ENCODE results near the gene CREBZF.
"Not testable (repeated sequence)": the region's sequence is repeated elsewhere in the genome, so short reads cannot be mapped to it uniquely, and the experiment has no call there.

Gene CREBZF

DNA sequence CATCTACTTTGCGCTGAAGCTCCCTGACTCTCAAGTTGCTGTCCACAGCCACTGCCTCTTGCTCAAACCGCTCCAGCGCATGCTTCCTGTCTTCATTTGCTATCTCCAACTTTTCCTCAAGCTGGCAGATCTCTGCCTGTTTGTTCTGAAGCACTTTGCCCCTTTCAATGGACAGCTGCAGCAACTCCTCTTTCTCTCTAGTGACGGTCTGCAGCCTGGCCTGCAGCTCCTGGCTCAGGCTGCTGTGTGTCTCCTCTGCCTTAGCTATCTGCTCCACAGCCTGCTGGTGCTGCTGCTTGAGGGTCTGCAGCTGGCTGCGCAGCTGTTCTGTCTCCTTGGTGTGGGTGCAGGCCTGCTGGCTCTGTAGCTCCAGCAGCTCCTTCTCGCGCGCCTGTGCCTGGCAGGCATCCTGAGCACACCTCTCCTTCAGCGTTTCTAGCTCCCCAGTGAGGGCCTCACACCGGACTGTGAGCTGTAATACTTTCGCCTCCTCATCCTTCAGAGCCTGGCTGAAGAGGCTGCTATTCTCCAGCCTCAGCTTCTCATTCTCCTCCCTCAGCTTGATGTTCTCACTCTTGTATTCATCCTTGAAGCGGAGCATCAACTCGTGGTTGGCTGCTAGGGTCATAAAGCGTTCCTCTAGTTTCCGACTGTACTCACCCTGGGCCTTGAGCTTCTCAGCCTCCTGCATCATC lies 20.3 kb upstream of the CREBZF start:
- H3K27ac ChIP-seq: no peak overlapping the region

DNA sequence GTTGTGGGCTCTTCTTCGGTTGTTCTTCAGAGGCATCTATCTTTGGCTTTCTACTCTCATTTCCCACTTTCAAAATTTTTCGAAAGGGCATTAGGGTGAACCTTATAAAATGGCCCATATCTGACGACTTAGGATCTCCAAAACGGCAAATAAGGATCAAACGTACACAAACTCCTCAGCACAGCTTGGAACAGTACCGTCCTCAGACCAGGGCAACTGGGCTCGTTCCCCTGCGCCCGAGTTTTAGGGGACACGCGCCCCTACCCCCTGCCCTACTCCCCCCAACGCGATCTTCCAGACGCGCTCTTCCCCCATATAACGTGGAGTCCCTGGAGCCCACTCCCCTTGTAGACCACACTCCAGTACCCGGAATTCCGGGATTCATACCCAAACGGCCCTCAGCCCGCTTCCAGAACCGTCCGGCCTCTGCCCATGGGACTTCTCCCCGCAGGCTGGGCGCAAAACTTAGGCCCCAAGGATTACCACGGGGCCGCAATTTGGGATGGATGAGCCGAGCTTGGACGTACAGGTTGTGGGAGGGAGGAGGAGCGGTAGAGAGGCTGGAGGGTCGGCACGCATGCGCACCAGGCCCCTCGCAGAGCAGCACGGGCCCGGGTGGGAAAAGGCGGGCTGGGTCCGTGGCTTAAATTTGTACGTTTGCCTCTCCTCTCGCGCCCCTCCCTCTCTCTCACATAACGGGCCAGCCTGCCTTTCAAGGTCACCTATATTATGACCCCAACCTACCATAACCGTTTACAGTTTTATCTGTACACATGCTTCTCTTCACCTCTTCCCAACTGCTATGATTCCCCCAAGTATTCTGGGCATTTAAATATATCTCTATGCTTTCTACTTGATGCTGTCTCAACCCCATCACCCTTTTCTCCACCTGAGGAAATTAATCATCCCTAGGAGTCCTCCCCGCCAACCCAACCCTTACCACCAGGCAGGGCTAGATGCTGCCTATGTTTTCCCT lies 17.7 kb upstream of the CREBZF start:
- no peak overlapping the region for H3K27ac ChIP-seq
- TF ChIP-seq ZFX (IDR thresholded peaks at IDR 0.05; ENCODE audit: borderline replicate concordance) (no peak), CTCF (IDR thresholded peaks at IDR 0.05) (no peak)

More for the DNA sequence above, 20.3 kb upstream of the CREBZF start:
- no peak for TF ChIP-seq CTCF (IDR thresholded peaks at IDR 0.05)
- TF ChIP-seq ZFX (IDR thresholded peaks at IDR 0.05; ENCODE audit: borderline replicate concordance): no peak

DNA sequence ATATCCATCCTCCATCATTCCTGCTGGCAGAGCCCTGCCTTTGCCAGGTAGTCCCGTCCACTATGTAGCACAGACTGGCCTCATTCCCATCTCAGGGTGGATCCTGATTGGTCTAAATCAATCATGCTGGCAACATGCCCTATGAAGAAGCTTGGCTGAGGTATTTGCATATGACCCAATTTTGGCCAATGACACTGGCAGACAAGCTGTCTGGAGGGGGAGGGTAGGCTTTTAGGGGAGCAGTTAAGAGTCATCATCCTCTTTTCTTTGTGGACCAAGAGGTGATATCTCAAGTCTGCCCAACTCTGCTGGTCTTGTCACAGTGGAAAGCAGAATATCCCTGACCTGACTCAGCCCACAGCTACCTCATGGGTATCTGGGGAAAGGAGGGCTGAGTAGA lies 16.0 kb upstream of the CREBZF start:
- peak overlapping the region; percentile 15; the same call in 1 of the 2 replicates for H3K27ac ChIP-seq
- TF ChIP-seq ZFX (IDR thresholded peaks at IDR 0.05; ENCODE audit: borderline replicate concordance): no peak

- TF ChIP-seq ZFX (IDR thresholded peaks at IDR 0.05; ENCODE audit: borderline replicate concordance) (no peak), CTCF (IDR thresholded peaks at IDR 0.05) (no peak)
- no peak overlapping the region for H3K27ac ChIP-seq
These were observed 14.6 kb upstream of the CREBZF start for GRCh38 chr11:85679576-85679975.

DNA sequence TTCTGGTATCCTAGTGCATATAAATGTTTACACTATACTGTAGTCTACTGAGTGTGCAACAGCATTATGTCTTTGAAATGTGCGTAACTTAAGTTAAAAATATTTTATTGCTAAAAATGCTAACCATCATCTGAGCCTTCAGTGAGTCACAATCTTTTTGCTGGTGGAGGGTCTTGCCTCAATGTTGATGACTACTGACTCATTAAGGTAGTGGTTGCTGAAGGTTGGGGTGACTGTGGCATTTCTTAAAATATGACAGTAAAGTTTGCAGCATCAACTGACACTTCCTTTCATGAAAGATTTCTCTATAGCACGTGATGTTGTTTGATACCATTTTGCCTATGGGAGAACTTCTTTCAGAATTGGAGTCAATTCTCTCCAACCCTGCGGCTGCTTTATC lies 8.5 kb upstream of the CREBZF start:
- no peak overlapping the region for H3K27ac ChIP-seq
- TF ChIP-seq CTCF (IDR thresholded peaks at IDR 0.05): no peak
- no peak for TF ChIP-seq ZFX (IDR thresholded peaks at IDR 0.05; ENCODE audit: borderline replicate concordance)

GRCh38 chr11:85672105-85672902 lies 7.4 kb upstream of the CREBZF start:
- H3K27ac ChIP-seq: no peak overlapping the region
- TF ChIP-seq CTCF (IDR thresholded peaks at IDR 0.05): no peak
- no peak for TF ChIP-seq ZFX (IDR thresholded peaks at IDR 0.05; ENCODE audit: borderline replicate concordance)

DNA sequence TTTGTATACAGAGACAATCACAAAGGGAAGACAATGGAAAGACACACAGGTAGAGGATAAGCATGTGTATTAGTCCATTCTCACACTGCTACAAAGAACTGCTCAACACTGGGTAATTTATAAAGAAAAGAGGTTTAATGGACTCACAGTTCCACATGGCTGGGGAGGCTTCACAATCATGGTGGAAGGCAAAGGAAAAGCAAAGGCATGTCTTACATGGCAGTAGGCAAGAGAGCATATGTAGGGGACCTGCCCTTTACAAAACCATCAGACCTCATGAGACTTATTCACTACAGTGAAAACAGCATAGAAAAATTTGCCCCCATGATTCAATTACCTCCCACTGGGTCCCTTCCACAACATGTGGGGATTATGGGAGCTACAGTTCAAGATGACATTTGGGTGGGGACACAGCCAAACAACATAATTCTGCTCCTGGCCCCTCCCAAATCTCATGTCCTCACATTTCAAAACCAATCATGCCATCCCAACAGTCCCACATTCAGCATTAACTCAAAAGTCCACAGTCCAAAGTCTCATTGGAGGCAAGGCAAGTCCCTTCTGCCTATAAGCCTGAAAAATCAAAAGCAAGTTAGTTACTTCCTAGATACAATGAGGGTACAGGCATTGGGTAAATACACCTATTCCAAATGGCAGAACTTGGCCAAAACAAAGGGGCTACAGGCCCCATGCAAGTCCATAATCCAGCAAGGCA lies 6.2 kb upstream of the CREBZF start:
- H3K27ac ChIP-seq: not testable (repeated sequence)
